Effector memory CD8-positive, alpha-beta T cell (primary cell): Measurements from ENCODE around the gene MYH4.

Experiments used
- ATAC-seq: fragments of 150-1000 bp; cut with Tn5 transposase; replicated peaks from 2 replicates; pipeline ENCODE4 v1.10.0; 2021; ENCODE audit warnings: mild to moderate bottlenecking, moderate library complexity
- DNase-seq, 3 experiments: peaks; one replicate each; pipeline ENCODE4 v3.0.0; 2021
- H3K27ac Mint-ChIP-seq, 2 donors: one replicate each; pipeline ENCODE4 v1.8.0; 2022; ENCODE audit warnings: mild to moderate bottlenecking in 2 of 2, mixed read lengths in 2 of 2, moderate library complexity in 2 of 2
- H3K27me3 Mint-ChIP-seq, 2 donors: one replicate each; pipeline ENCODE4 v1.8.0; 2022; ENCODE audit warnings: mixed read lengths in 2 of 2
- H3K36me3 Mint-ChIP-seq: one replicate; pipeline ENCODE4 v1.8.0; 2022; ENCODE audit warnings: mild to moderate bottlenecking, moderate library complexity, mixed read lengths; ENCODE audit not compliant: insufficient read depth
- H3K4me1 Mint-ChIP-seq, 2 donors: one replicate each; pipeline ENCODE4 v1.8.0; 2022; ENCODE audit warnings: low read depth in 2 of 2, mixed read lengths in 2 of 2
- H3K4me3 Mint-ChIP-seq, 2 donors: one replicate each; pipeline ENCODE4 v1.8.0; 2022; ENCODE audit warnings: mild to moderate bottlenecking in 2 of 2, mixed read lengths in 2 of 2, moderate library complexity in 2 of 2
- H3K9me3 Mint-ChIP-seq, 2 donors: one replicate each; pipeline ENCODE4 v1.8.0; 2022; ENCODE audit warnings: mixed read lengths in 2 of 2
- total RNA-seq, 9 experiments: gene quantifications; one replicate each; lab custom pipeline; 2026; lab: John Stamatoyannopoulos, UW

MYH4 gene
- 0 reads per million in 9 experiments for total RNA-seq

DNA sequence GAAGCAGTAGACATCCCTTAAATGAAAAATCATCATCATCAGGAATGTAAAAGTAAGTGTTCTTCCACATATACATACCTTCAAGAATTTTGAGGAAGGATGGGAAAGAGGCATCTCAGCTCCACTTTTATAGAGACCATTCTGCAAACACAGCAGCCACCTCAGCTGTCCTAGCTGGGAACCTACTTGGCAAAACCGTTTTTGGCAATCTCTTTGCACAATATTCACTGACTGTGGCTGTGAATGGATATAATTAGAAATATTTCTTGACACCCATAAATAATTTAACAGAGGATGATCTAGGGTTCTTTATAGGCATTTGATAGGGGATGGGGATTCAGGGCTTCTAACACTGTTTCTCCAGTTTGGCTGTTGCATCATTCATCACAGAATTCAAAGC is at the start of gene MYH4:
MYH4 (minus strand) TSS at position 101 of the 400 bp plus-strand sequence. CDS start 2,814 bp downstream, outside the sequence.
- no peak for ATAC-seq
- Mint-ChIP-seq H3K9me3 (no peaks in the 10 kb centered on the region), H3K27ac (no peak within 1 kb of the TSS), H3K4me3 (no peak within 1 kb of the TSS), H3K27me3 (peaks cover 3 to 14% of the 10 kb centered on the region in 2 donors), H3K4me1 (no peaks in the 10 kb centered on the region), H3K36me3 (no peaks in the 10 kb centered on the region)
- DNase-seq = no peak

DNA sequence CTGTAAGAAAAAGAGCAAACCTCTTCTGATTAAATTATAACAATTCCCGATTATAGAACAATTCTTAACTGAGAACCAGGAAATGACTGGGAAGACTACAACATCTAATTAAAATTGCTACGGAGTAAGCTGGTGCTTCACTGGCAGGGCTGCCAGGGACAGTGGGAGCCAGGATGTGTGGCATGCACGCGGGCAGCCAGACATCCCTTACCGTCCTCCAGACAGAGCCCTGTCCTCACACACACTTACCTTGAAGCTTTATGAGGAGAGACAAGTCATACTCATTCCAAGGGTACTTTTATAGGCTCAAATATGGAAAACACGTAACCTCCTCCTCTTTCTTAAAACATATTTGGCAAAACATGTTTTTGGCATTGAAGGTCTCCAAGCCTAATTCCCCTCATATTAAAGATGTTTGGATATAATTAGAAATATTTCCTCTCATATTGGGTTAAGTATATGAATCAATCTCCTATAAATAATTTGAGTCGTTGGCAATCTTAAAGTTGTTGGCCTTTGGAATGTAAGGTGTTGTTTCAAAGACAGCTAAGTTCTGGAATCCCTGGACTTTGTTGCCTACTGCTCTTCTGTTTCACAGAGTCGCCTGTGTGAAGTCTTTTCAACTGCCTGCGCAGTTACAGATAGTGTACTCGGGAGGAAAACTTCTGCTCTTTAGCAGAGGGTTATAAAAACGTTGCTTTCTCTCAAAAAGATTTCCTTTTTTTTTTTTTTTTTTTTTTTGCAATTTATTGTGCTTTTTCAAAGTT is 49.1 kb upstream of the MYH4 start, which contains the start of gene MYH1:
MYH1 (minus strand) TSS at position 272 of the 767 bp plus-strand sequence. CDS start 1,900 bp downstream, outside the sequence.
- no peak for DNase-seq
- no peak within 1 kb of the TSS for H3K27ac Mint-ChIP-seq
- H3K4me3 Mint-ChIP-seq = no peak within 1 kb of the TSS
- no peak for ATAC-seq
- H3K36me3 Mint-ChIP-seq = no peaks in the 10 kb centered on the region
- H3K4me1 Mint-ChIP-seq = no peaks in the 10 kb centered on the region
- peaks cover 10 to 17% of the 10 kb centered on the region in 2 donors for H3K27me3 Mint-ChIP-seq
- H3K9me3 Mint-ChIP-seq = no peaks in the 10 kb centered on the region

DNA sequence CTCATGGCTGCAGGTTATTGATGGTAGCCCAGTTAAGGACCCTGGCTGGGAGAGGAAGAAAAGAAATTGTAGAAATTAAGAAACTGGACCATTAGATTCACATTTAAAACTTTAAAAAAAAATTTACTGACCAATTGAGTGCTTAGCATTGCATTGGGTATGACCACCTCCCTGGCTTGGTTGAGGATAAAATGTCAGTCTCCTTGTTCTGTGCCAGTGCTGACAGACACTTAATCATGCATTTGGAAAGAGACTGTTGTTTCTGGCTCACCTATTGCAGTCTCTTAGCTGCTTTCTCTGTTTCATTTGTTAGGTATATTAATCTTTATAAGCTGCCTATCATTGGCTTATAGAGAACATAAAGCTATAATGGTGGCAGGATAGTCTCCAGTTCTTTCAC is 47.3 kb upstream of the MYH4 start:
- Mint-ChIP-seq H3K27ac (no peak overlapping the region), H3K36me3 (no peaks in the 10 kb centered on the region), H3K27me3 (peaks cover 5 to 17% of the 10 kb centered on the region in 2 donors), H3K4me1 (no peaks in the 10 kb centered on the region), H3K9me3 (no peaks in the 10 kb centered on the region), H3K4me3 (no peak overlapping the region)
- ATAC-seq = no peak
- no peak for DNase-seq

DNA sequence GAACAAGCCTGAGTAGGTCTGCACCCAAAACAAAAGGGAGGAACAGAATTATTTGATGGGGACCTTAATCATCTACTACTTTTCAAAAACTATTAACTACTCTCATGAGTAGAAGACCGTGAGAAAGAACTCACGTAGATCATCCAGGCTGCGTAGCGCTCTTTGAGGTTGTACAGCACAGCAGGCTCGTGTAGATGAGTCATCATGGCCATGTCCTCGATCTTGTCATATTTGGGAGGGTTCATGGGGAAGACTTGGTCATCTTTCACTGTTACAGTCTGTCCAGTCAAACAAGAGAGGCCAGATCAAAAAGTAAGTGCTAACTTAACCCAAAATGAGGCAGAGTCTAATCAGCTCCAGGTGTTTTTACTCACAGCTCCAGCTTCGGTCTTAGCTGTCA is 46.7 kb upstream of the MYH4 start:
- ATAC-seq = no peak
- no peak for DNase-seq
- Mint-ChIP-seq H3K27ac (no peak overlapping the region), H3K36me3 (no peaks in the 10 kb centered on the region), H3K4me1 (no peaks in the 10 kb centered on the region), H3K4me3 (no peak overlapping the region), H3K27me3 (peaks cover 5 to 17% of the 10 kb centered on the region in 2 donors), H3K9me3 (no peaks in the 10 kb centered on the region)

DNA sequence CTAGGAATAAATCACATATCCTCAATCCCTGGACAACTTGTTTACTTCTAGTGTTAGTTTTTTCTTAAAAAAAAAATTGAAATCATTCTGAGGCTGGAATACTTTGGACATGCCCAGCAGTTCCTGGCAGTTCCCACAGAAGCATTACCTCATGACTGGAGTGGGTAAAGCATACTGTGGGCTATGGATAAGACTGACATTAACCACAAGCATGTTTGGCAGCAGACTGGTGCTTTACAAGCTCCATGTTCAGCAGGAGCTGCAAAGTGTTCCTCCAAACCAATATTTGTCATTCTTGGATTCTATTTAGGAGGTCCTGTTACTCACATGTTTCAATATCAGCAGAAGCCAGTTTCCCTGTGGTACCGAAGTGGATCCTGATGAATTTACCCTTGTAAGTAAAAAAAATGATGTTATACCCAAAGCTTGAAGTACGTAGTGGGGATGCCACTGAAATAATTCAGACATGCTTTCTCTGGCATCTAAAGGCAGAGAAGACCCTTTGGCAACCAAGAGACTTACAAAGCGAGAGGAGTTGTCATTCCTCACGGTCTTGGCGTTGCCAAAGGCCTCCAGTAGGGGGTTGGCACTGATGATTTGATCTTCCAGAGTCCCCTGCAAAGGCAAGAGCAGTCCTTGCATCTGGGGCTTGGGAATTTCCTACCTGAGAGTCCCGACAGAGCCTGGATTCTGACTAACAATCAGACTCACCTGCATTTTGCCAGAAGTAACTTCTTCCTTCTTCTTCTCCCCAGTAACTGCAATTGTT is 44.1 kb upstream of the MYH4 start:
- peaks cover 7 to 17% of the 10 kb centered on the region in 2 donors for H3K27me3 Mint-ChIP-seq
- no peak overlapping the region for H3K27ac Mint-ChIP-seq
- ATAC-seq = no peak
- H3K4me3 Mint-ChIP-seq = no peak overlapping the region
- no peaks in the 10 kb centered on the region for H3K4me1 Mint-ChIP-seq
- H3K36me3 Mint-ChIP-seq = no peaks in the 10 kb centered on the region
- no peak for DNase-seq
- H3K9me3 Mint-ChIP-seq = no peaks in the 10 kb centered on the region

DNA sequence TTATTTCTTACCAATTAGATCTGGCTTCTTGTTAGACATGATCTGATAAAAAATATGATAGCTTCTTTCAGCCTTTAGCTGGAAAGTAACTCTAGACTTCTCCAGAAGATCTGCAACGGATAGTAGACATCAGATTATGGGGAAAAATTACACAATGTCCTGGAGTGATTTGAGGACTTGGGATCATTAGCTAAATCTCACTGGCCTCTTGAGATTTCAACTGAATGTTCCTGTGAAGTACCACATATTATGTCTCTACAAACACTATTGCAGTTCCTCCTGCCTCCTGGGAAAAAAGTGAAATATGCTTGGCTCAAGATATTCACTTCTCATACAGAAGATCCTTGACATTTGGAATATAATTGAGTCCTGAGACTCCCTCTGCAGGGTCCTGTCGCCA is 43.5 kb upstream of the MYH4 start:
- Mint-ChIP-seq H3K4me3 (no peak overlapping the region), H3K27ac (no peak overlapping the region), H3K9me3 (no peaks in the 10 kb centered on the region), H3K4me1 (no peaks in the 10 kb centered on the region), H3K36me3 (no peaks in the 10 kb centered on the region), H3K27me3 (peaks cover 11 to 23% of the 10 kb centered on the region in 2 donors)
- no peak for ATAC-seq
- DNase-seq = no peak

DNA sequence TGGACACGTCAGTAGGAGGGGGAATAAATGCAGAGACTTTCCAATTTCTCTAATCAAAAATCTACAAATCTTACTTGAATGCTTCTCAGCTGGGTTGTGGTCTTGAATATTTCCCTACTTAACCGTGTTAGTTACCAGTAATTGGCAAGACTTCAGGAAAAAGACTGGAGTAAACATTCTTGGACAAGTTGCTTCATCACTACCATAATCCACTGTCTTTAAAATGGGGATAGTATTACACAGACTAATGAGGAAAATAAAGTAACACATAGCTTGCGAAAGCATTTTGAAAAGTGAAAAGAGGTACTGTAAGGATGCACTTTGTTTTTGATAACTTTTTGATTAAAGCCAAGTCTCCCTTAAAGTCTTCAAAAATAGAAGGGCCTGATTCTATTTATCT is 30.6 kb upstream of the MYH4 start:
- H3K9me3 Mint-ChIP-seq = peaks cover 0 to 2% of the 10 kb centered on the region in 2 donors
- H3K36me3 Mint-ChIP-seq = no peaks in the 10 kb centered on the region
- no peak overlapping the region for H3K27ac Mint-ChIP-seq
- H3K27me3 Mint-ChIP-seq = peaks cover 30 to 32% of the 10 kb centered on the region in 2 donors
- ATAC-seq (no peak), DNase-seq (no peak)
- no peaks in the 10 kb centered on the region for H3K4me1 Mint-ChIP-seq
- H3K4me3 Mint-ChIP-seq = no peak overlapping the region

DNA sequence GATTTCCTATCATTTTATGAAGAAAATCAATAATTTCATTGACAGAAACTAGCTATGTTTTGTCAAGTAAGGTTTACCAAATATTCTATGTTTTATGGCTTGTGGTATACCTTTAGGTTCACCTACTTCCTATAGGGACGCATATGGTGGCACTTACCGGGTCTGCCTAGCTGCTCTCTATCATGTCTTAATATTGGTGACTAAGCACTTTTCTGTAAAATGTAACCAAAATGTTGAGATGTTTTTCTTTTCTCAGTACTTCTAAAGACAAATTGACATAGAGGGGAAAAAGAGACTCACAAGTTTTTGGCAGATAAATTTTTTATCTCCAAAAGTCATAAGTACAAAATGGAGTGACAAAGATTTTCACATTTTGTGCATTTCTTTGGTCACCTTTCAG is 22.6 kb upstream of the MYH4 start:
- ATAC-seq (no peak), DNase-seq (no peak)
- Mint-ChIP-seq H3K9me3 (peaks cover 11 to 19% of the 10 kb centered on the region in 2 donors), H3K27ac (no peak overlapping the region), H3K36me3 (no peaks in the 10 kb centered on the region), H3K27me3 (peaks cover 23 to 27% of the 10 kb centered on the region in 2 donors), H3K4me3 (no peak overlapping the region), H3K4me1 (no peaks in the 10 kb centered on the region)

DNA sequence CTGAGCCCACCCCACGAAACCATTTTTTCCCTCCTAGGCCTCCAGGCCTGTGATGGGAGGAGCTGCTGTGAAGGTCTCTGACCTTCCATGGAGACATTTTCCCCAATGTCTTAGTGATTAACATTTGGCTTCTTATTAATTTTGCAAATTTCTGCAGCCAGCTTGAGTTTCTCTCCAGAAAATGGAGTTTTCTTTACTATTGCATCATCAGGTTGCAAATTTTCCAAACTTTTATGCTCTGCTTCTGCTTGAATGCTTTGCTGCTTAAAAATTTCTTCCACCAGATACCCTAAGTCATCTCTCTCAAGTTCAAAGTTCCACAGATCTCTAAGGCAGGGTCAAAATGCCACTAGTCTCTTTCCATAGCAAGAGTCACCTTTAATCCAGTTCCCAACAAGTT is 12.9 kb upstream of the MYH4 start:
- Mint-ChIP-seq H3K36me3 (no peaks in the 10 kb centered on the region), H3K4me3 (no peak overlapping the region), H3K27ac (no peak overlapping the region), H3K9me3 (peaks cover 11% of the 10 kb centered on the region in 2 donors), H3K4me1 (no peaks in the 10 kb centered on the region), H3K27me3 (peaks cover 10 to 12% of the 10 kb centered on the region in 2 donors)
- ATAC-seq (no peak), DNase-seq (no peak)

DNA sequence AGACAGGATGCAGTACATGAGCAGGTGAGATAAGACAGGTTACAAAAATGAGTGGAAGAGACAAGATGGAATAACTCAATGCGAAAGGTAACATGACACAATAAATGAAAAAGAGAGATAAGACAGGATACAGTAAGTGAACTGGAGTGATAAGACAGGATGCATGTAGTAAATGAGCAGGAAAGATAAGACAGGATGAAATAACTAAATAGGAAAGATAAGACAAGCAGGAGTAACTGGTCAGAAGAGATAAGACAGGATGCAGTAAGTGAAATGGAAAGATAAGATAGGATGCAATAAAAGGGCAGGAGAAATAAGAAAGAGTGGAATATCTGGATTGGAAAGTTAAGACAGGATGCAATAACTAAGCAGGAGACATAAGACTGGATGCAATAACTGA is 8.3 kb upstream of the MYH4 start:
- no peaks in the 10 kb centered on the region for H3K4me1 Mint-ChIP-seq
- ATAC-seq = no peak
- peaks cover 0 to 4% of the 10 kb centered on the region in 2 donors for H3K27me3 Mint-ChIP-seq
- no peak overlapping the region for H3K4me3 Mint-ChIP-seq
- no peak for DNase-seq
- H3K9me3 Mint-ChIP-seq = no peaks in the 10 kb centered on the region
- no peak overlapping the region for H3K27ac Mint-ChIP-seq
- no peaks in the 10 kb centered on the region for H3K36me3 Mint-ChIP-seq

DNA sequence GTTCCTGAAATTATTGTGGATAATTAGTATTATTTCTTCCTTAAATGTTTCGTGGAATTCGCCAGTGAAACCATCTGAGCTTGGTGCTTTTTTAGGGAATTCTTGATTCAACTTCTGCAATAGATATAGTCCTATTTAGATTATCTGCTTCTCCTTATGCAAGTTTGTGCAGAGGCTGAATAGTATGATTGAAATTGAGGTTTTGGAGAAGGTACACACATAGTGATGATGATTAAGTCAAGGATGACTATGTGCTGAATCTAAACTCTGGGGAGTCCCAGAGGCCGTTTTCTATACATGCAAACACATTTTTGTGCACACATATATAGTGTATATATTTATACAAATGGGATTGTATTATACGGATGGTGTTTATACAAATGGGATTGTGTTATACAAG is 5.2 kb upstream of the MYH4 start:
- DNase-seq = no peak
- no peaks in the 10 kb centered on the region for H3K9me3 Mint-ChIP-seq
- H3K4me3 Mint-ChIP-seq = no peak overlapping the region
- no peaks in the 10 kb centered on the region for H3K36me3 Mint-ChIP-seq
- no peak overlapping the region for H3K27ac Mint-ChIP-seq
- no peaks in the 10 kb centered on the region for H3K4me1 Mint-ChIP-seq
- no peaks in the 10 kb centered on the region for H3K27me3 Mint-ChIP-seq
- ATAC-seq = no peak

DNA sequence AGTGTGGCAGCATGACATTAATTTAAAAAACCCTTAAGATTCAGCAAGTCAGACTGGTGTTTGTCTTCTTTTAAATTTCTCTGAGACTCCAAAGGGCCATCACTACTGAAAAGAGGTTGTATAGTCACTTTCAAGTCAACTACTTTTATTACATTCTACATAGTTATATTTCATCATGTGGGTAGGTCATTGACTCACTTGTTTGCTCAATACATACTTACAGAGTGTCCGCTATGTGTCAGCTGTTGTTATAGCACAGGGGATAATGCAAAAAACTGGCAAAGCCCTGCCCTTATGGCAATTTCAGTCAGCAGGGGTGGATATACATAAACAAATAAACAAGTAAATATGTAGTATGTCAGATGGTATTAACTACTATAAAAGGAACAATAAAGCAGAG is 2.5 kb upstream of the MYH4 start:
- H3K4me3 Mint-ChIP-seq = no peak overlapping the region
- no peaks in the 10 kb centered on the region for H3K4me1 Mint-ChIP-seq
- no peaks in the 10 kb centered on the region for H3K9me3 Mint-ChIP-seq
- H3K27ac Mint-ChIP-seq = no peak overlapping the region
- ATAC-seq = no peak
- no peaks in the 10 kb centered on the region for H3K36me3 Mint-ChIP-seq
- peaks cover 0 to 4% of the 10 kb centered on the region in 2 donors for H3K27me3 Mint-ChIP-seq
- DNase-seq = no peak

DNA sequence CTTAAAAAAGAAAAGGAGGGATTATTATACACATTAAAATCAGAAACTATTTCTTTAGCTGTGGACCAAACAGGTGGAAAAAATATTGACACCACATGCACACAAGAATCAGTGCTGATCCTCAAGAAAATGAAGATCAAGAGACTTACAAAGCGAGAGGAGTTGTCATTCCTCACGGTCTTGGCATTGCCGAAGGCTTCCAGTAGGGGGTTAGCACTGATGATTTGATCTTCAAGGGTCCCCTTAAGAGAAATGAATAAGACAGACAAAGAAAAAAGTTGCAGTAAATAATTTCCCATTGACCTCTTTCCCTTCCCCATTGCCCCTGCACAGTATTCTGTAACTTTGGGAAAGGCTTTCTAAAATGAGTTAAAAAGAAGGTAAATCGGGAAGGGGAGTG is 6.0 kb downstream of the MYH4 start:
- H3K4me1 Mint-ChIP-seq = no peaks in the 10 kb centered on the region
- H3K27me3 Mint-ChIP-seq = peaks cover 33 to 39% of the 10 kb centered on the region in 2 donors
- DNase-seq = no peak
- no peaks in the 10 kb centered on the region for H3K9me3 Mint-ChIP-seq
- ATAC-seq = no peak
- H3K36me3 Mint-ChIP-seq = no peaks in the 10 kb centered on the region
- no peak overlapping the region for H3K27ac Mint-ChIP-seq
- no peak overlapping the region for H3K4me3 Mint-ChIP-seq

DNA sequence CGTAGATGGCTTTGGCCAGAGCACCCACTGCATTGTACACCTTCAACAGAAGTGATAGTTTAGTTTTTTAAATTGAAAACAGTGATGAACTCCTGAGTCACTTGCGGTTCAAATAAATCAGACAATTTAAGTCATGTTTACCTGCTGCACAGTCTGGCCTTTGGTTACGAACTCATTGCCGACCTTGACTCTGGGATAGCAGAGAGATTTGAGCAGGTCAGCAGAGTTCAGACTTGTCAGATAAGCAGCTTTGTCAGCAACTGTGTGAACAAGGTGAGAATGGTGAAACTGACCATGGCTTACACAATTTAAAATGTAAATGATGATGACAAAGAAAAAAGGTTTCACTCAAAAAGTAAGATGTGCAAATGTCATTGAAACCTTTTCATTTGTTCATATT is 9.3 kb downstream of the MYH4 start:
- no peak for DNase-seq
- H3K9me3 Mint-ChIP-seq = no peaks in the 10 kb centered on the region
- H3K4me3 Mint-ChIP-seq = no peak overlapping the region
- H3K27ac Mint-ChIP-seq = no peak overlapping the region
- H3K4me1 Mint-ChIP-seq = no peaks in the 10 kb centered on the region
- H3K27me3 Mint-ChIP-seq = peaks cover 27 to 33% of the 10 kb centered on the region in 2 donors
- no peak for ATAC-seq
- no peaks in the 10 kb centered on the region for H3K36me3 Mint-ChIP-seq
